ENCODE data around the gene MXI1. TPM values are rescaled to one million over a fixed set of nuclear protein-coding genes. Genes with fewer than 3 reads are reported as not detected.

The MXI1 gene
- total RNA-seq, 1 experiment from 2014 or later, result 12.1 TPM

DNA sequence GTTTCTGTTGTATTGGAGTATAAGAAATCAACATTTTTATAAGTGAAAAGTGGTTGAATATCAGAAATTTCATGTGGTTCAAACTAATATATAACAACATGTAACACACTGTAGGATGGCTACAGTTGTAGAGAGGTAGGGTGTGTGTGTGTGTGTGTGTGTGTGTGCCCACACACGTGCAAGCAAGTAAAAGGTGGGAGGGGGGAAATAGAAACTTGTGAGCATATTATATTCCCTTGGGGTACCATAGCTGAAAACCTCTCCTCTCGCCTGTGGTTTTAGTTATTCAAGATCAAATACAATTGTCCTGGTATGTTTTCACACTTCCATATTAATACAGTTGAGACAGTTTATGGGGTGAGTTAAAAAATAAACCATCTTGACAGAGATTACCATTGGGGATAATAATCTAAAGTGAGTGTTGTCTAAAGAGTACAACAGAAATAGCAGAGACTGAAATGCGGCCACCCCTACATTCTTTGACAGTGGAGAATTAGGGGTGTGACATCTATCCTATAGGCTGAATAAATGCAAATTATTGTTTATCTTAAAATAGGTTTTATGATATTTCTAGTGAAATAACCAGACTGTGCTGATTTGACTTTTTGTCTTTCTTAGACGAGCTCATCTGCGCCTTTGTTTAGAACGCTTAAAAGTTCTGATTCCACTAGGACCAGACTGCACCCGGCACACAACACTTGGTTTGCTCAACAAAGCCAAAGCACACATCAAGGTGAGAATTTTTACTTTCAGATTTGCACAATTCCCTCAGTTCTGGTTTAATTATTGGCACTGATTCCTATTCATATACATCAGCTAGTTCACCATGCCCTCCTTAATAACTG lies 71.4 kb downstream of the MXI1 start:
- no peak for DNase-seq (ENCODE audit: low read depth, low spot score)
- in situ Hi-C loops (cut with HindIII; ENCODE audit: low pct_unique_long_range_greater_than_20kb, low sequenced_read_pairs), result no loop called here

DNA sequence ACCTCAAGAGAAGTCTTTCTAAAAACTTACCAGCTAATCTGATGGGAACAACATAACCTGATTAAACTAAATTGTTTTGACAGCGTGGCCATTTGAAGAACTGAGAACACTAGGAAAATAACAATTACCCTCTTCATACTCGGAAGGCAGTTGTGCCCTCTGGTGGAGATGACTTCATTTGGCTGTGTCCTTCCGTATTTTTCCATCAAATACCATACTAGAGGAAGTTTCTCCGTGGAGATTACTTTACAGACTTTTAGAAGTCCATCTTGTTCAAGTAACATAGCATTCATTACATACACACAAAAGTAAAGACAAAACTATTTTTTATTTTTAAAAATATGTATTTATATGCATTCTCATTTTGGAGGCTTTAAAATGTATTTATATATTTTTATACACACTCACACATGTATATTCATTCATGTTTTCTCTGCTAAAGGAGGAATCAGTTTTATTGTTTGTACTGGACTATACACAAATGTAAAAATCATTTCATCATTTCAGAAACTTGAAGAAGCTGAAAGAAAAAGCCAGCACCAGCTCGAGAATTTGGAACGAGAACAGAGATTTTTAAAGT lies 72.1 kb downstream of the MXI1 start:
- no TSS peak for BruUV-seq (replicated peaks)
- Histone ChIP-seq H3K9me3 (ENCODE audit: control insufficient read depth, insufficient read depth, low read depth, low read length) (no peaks in the 10 kb centered on the region), H3K4me3 (ENCODE audit: low read depth in 2 of 2, low read length in 2 of 2) (no peak overlapping the region), H3K36me3 (ENCODE audit: control insufficient read depth, insufficient read depth, low read length) (no peaks in the 10 kb centered on the region; the same call in 1 of the 2 replicates), H3K27ac (ENCODE audit: low read length) (no peak overlapping the region), H3K27me3 (ENCODE audit: control insufficient read depth, insufficient read depth, low read length) (no peaks in the 10 kb centered on the region), H3K4me1 (ENCODE audit: control insufficient read depth, insufficient read depth, low read length) (no peaks in the 10 kb centered on the region)
- intact Hi-C loops (cut with micrococcal nuclease; ENCODE audit: unreplicated experiment) (loop anchor here (1.0 to 5.0 kb wide), 3 partner anchors 72 to 395 kb away; partner anchors contain the start of gene MXI1), in situ Hi-C loops (cut with HindIII; ENCODE audit: low pct_unique_long_range_greater_than_20kb, low sequenced_read_pairs) (no loop called here)
- DNase-seq (ENCODE audit: low read depth, low spot score) (peak; percentile 52), ATAC-seq (peak; percentile 90)
- TF ChIP-seq, protein P1, sequence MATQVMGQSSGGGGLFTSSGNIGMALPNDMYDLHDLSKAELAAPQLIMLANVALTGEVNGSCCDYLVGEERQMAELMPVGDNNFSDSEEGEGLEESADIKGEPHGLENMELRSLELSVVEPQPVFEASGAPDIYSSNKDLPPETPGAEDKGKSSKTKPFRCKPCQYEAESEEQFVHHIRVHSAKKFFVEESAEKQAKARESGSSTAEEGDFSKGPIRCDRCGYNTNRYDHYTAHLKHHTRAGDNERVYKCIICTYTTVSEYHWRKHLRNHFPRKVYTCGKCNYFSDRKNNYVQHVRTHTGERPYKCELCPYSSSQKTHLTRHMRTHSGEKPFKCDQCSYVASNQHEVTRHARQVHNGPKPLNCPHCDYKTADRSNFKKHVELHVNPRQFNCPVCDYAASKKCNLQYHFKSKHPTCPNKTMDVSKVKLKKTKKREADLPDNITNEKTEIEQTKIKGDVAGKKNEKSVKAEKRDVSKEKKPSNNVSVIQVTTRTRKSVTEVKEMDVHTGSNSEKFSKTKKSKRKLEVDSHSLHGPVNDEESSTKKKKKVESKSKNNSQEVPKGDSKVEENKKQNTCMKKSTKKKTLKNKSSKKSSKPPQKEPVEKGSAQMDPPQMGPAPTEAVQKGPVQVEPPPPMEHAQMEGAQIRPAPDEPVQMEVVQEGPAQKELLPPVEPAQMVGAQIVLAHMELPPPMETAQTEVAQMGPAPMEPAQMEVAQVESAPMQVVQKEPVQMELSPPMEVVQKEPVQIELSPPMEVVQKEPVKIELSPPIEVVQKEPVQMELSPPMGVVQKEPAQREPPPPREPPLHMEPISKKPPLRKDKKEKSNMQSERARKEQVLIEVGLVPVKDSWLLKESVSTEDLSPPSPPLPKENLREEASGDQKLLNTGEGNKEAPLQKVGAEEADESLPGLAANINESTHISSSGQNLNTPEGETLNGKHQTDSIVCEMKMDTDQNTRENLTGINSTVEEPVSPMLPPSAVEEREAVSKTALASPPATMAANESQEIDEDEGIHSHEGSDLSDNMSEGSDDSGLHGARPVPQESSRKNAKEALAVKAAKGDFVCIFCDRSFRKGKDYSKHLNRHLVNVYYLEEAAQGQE (IDR thresholded peaks at IDR 0.05; ENCODE audit: insufficient read depth in 1 of 2, low read depth in 2 of 2, low read length in 1 of 2), result no peak
- TF ChIP-seq, protein P2, sequence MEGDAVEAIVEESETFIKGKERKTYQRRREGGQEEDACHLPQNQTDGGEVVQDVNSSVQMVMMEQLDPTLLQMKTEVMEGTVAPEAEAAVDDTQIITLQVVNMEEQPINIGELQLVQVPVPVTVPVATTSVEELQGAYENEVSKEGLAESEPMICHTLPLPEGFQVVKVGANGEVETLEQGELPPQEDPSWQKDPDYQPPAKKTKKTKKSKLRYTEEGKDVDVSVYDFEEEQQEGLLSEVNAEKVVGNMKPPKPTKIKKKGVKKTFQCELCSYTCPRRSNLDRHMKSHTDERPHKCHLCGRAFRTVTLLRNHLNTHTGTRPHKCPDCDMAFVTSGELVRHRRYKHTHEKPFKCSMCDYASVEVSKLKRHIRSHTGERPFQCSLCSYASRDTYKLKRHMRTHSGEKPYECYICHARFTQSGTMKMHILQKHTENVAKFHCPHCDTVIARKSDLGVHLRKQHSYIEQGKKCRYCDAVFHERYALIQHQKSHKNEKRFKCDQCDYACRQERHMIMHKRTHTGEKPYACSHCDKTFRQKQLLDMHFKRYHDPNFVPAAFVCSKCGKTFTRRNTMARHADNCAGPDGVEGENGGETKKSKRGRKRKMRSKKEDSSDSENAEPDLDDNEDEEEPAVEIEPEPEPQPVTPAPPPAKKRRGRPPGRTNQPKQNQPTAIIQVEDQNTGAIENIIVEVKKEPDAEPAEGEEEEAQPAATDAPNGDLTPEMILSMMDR (IDR thresholded peaks at IDR 0.05), result peak; percentile 80
- no peak for TF ChIP-seq SIN3A (IDR thresholded peaks at IDR 0.05; ENCODE audit: borderline replicate concordance, insufficient read depth, low read depth, low read length)
- TF ChIP-seq TCF7L2 (IDR thresholded peaks at IDR 0.05; ENCODE audit: low read depth, low read length), result no peak
- CTCF ChIA-PET, result interaction anchor here (0.6 to 1.6 kb wide), 5 partner anchors 24 to 422 kb away, joined by 3 to 5 read pairs (median 3); no protein-coding TSS in a partner anchor
- POLR2A ChIA-PET, result no interaction called here

More for the DNA sequence above, 71.4 kb downstream of the MXI1 start:
- Histone ChIP-seq H3K36me3 (ENCODE audit: control insufficient read depth, insufficient read depth, low read length) (no peaks in the 10 kb centered on the region; the same call in 1 of the 2 replicates), H3K27ac (ENCODE audit: low read length) (no peak overlapping the region), H3K9me3 (ENCODE audit: control insufficient read depth, insufficient read depth, low read depth, low read length) (no peaks in the 10 kb centered on the region), H3K4me1 (ENCODE audit: control insufficient read depth, insufficient read depth, low read length) (no peaks in the 10 kb centered on the region), H3K4me3 (ENCODE audit: low read depth in 2 of 2, low read length in 2 of 2) (no peak overlapping the region), H3K27me3 (ENCODE audit: control insufficient read depth, insufficient read depth, low read length) (no peaks in the 10 kb centered on the region)
- TF ChIP-seq, protein P2 (IDR thresholded peaks at IDR 0.05), result no peak; the same call in 1 of the 2 replicates
- TF ChIP-seq, protein P1 (IDR thresholded peaks at IDR 0.05; ENCODE audit: insufficient read depth in 1 of 2, low read depth in 2 of 2, low read length in 1 of 2), result no peak
- TF ChIP-seq SIN3A (IDR thresholded peaks at IDR 0.05; ENCODE audit: borderline replicate concordance, insufficient read depth, low read depth, low read length) (no peak), POLR2AphosphoS5 (IDR thresholded peaks at IDR 0.05; ENCODE audit: low read depth, low read length) (no peak), TCF7L2 (IDR thresholded peaks at IDR 0.05; ENCODE audit: low read depth, low read length) (no peak)
- ChIA-PET CTCF (interaction anchor here (0.6 to 1.6 kb wide), 6 partner anchors 23 to 423 kb away, joined by 3 to 5 read pairs (median 4); no protein-coding TSS in a partner anchor), POLR2A (no interaction called here)
- no TSS peak for BruUV-seq (replicated peaks)
- ATAC-seq, result 0 out of 2 replicates have a peak, but pooled peaks have one; percentile 13
- intact Hi-C loops (cut with micrococcal nuclease; ENCODE audit: unreplicated experiment), result loop anchor here (1.0 to 5.0 kb wide), 3 partner anchors 71 to 394 kb away; partner anchors contain the start of gene MXI1
